ENCODE data around the gene LDAF1. TPM values are rescaled to one million over a fixed set of nuclear protein-coding genes. Genes with fewer than 3 reads are reported as not detected.

Gene LDAF1
- total and polyA plus RNA-seq, 2 of the 8 experiments (the other 6 are each of a cell fraction or from before 2014, with no cell fraction given) = 32.4 to 34.2 TPM

DNA sequence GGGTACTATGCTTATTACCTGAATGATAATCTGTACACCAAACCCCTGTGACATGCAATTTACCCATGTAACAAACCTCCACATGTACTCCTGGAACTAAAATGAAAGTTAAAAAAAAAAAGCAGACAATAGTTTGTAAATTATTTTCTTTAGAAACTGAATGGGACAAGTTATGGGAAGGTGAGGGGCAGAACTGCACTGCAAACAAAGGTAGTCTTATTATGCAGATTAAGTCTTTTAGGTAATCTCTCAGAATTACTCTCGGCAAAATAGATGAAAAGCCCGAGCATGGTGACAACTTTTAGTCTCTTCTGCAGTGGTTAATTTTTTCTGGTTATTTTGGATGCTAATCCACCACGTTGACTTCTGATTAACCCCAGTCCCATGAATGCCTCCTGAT is 25.5 kb downstream of the LDAF1 start (continued):
- TF ChIP-seq, protein P1, sequence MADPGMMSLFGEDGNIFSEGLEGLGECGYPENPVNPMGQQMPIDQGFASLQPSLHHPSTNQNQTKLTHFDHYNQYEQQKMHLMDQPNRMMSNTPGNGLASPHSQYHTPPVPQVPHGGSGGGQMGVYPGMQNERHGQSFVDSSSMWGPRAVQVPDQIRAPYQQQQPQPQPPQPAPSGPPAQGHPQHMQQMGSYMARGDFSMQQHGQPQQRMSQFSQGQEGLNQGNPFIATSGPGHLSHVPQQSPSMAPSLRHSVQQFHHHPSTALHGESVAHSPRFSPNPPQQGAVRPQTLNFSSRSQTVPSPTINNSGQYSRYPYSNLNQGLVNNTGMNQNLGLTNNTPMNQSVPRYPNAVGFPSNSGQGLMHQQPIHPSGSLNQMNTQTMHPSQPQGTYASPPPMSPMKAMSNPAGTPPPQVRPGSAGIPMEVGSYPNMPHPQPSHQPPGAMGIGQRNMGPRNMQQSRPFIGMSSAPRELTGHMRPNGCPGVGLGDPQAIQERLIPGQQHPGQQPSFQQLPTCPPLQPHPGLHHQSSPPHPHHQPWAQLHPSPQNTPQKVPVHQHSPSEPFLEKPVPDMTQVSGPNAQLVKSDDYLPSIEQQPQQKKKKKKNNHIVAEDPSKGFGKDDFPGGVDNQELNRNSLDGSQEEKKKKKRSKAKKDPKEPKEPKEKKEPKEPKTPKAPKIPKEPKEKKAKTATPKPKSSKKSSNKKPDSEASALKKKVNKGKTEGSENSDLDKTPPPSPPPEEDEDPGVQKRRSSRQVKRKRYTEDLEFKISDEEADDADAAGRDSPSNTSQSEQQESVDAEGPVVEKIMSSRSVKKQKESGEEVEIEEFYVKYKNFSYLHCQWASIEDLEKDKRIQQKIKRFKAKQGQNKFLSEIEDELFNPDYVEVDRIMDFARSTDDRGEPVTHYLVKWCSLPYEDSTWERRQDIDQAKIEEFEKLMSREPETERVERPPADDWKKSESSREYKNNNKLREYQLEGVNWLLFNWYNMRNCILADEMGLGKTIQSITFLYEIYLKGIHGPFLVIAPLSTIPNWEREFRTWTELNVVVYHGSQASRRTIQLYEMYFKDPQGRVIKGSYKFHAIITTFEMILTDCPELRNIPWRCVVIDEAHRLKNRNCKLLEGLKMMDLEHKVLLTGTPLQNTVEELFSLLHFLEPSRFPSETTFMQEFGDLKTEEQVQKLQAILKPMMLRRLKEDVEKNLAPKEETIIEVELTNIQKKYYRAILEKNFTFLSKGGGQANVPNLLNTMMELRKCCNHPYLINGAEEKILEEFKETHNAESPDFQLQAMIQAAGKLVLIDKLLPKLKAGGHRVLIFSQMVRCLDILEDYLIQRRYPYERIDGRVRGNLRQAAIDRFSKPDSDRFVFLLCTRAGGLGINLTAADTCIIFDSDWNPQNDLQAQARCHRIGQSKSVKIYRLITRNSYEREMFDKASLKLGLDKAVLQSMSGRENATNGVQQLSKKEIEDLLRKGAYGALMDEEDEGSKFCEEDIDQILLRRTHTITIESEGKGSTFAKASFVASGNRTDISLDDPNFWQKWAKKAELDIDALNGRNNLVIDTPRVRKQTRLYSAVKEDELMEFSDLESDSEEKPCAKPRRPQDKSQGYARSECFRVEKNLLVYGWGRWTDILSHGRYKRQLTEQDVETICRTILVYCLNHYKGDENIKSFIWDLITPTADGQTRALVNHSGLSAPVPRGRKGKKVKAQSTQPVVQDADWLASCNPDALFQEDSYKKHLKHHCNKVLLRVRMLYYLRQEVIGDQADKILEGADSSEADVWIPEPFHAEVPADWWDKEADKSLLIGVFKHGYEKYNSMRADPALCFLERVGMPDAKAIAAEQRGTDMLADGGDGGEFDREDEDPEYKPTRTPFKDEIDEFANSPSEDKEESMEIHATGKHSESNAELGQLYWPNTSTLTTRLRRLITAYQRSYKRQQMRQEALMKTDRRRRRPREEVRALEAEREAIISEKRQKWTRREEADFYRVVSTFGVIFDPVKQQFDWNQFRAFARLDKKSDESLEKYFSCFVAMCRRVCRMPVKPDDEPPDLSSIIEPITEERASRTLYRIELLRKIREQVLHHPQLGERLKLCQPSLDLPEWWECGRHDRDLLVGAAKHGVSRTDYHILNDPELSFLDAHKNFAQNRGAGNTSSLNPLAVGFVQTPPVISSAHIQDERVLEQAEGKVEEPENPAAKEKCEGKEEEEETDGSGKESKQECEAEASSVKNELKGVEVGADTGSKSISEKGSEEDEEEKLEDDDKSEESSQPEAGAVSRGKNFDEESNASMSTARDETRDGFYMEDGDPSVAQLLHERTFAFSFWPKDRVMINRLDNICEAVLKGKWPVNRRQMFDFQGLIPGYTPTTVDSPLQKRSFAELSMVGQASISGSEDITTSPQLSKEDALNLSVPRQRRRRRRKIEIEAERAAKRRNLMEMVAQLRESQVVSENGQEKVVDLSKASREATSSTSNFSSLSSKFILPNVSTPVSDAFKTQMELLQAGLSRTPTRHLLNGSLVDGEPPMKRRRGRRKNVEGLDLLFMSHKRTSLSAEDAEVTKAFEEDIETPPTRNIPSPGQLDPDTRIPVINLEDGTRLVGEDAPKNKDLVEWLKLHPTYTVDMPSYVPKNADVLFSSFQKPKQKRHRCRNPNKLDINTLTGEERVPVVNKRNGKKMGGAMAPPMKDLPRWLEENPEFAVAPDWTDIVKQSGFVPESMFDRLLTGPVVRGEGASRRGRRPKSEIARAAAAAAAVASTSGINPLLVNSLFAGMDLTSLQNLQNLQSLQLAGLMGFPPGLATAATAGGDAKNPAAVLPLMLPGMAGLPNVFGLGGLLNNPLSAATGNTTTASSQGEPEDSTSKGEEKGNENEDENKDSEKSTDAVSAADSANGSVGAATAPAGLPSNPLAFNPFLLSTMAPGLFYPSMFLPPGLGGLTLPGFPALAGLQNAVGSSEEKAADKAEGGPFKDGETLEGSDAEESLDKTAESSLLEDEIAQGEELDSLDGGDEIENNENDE (IDR thresholded peaks at IDR 0.05; ENCODE audit: insufficient replicate concordance, low read length) = no peak
- TF ChIP-seq POLR2AphosphoS5 (IDR thresholded peaks at IDR 0.05; ENCODE audit: low read depth, low read length) = no peak
- no peak for TF ChIP-seq BCL11A (IDR thresholded peaks at IDR 0.05; ENCODE audit: low read depth in 2 of 2, low read length in 2 of 2)
- TF ChIP-seq SP2 (IDR thresholded peaks at IDR 0.05; ENCODE audit: low read length) = no peak

Measured in H1 (cell line).